HTR-8/SVneo (cell line): Measurements from ENCODE around the gene HEATR1.
"Not testable (repeated sequence)": the region's sequence is repeated elsewhere in the genome, so short reads cannot be mapped to it uniquely, and the experiment has no call there.

Experiments
- DNase-seq: peaks from one replicate; pipeline ENCODE4 v3.0.0; 2011; ENCODE audit warnings: low spot score, mixed read lengths; ENCODE audit not compliant: insufficient read length
- FAIRE-seq: peaks from 2 replicates; lab custom pipeline; 2011; peaks lifted over from hg19 to GRCh38; lab: Jason Lieb, UNC

Gene HEATR1, protein sequence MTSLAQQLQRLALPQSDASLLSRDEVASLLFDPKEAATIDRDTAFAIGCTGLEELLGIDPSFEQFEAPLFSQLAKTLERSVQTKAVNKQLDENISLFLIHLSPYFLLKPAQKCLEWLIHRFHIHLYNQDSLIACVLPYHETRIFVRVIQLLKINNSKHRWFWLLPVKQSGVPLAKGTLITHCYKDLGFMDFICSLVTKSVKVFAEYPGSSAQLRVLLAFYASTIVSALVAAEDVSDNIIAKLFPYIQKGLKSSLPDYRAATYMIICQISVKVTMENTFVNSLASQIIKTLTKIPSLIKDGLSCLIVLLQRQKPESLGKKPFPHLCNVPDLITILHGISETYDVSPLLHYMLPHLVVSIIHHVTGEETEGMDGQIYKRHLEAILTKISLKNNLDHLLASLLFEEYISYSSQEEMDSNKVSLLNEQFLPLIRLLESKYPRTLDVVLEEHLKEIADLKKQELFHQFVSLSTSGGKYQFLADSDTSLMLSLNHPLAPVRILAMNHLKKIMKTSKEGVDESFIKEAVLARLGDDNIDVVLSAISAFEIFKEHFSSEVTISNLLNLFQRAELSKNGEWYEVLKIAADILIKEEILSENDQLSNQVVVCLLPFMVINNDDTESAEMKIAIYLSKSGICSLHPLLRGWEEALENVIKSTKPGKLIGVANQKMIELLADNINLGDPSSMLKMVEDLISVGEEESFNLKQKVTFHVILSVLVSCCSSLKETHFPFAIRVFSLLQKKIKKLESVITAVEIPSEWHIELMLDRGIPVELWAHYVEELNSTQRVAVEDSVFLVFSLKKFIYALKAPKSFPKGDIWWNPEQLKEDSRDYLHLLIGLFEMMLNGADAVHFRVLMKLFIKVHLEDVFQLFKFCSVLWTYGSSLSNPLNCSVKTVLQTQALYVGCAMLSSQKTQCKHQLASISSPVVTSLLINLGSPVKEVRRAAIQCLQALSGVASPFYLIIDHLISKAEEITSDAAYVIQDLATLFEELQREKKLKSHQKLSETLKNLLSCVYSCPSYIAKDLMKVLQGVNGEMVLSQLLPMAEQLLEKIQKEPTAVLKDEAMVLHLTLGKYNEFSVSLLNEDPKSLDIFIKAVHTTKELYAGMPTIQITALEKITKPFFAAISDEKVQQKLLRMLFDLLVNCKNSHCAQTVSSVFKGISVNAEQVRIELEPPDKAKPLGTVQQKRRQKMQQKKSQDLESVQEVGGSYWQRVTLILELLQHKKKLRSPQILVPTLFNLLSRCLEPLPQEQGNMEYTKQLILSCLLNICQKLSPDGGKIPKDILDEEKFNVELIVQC (N-terminal part only)

DNA sequence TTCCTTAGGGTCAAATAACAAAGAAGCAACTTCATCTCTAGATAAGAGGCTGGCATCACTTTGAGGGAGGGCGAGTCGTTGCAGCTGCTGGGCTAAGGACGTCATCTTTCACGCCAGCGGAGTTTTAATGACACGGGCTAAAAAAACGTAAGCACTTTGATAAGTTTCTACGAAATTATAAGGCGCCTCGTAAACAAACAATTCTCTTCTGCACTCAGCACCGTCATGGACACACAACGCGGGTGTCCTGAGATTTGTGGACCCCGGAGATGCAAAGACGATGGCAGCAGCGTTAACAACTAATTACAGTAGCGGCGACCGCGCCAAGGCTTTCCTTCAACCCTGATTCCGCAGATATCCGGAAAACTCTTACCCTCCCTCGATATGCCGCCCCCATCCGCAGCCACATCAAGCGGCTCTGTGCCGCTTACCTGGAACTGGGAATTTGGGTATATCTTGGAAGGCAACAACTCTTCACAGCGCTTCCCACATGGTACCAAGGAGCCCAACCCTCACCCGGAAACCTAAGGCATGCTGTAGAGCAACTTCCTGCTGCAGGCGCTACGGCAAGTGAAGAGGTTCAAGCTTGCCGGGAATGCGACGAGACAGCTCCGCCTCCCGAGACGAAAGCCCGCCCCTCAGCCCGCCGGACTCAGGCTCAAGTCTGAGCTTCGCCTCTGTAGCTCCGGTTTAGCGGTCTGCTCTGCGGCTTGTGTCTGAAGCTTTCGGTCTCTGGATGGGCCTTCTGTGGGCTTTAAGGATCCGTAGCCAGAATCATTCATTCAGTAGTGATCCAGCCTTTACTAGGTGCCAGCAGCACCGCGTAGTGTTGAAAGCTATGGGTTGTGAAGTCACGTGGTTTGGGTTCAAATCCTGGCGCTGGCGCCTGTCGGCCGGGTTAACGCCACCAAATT is at the start of gene HEATR1:
Gene HEATR1 (minus strand): TSS at position 526 of the 914 bp plus-strand sequence. CDS start 421 bp downstream, at position 105.
- FAIRE-seq (peak; percentile 95), DNase-seq (peak; percentile 93)

DNA sequence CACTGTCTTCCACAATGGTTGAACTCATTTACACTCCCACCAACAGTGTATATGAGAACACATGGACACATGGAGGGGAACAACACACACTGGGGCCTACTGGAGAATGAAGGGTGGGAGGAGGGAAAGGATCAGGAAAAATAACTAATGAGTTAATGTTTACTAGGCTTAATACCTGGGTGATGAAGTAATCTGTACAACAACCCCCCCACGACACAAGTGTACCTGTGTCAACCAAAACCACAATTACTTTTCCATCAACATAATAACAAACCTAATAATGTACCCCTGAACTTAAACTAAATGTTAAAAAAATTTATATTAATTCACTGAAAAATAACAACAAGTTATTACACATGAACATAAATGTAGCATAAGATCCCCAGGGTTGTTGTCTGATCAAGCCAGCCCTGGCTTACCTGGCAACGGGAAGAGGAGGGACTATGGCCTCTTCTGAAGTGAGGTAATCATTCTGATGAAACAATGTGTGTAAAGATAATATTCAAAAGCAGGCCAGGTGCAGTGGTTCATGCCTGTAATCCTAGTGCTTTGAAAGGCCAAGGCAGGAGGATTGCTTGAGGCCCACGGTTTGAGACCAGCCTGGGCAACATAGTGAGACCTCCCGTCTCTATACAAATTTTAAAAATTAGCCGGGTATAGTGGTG is 40.8 kb upstream of the HEATR1 start:
- DNase-seq (no peak), FAIRE-seq (no peak)

DNA sequence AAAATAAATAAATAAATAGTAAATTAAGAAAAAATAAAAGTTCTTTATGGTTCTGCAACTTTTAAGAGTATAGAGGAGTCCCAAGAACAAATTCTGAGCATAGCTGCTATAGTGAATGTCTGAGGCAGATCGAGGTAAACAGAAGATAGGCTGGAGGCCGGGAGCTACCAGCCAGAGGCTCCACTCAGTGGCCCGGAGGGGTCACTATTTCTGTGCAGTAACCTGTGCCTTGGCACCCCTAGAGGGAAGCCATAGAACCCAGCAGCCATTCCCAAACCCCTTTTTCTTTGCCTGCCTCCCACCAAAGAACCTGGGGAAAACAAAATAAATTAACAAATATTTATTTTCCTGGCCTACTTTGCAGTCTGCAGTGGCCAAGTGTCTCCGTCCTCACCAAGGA is 38.4 kb upstream of the HEATR1 start:
- FAIRE-seq = no peak
- no peak for DNase-seq

DNA sequence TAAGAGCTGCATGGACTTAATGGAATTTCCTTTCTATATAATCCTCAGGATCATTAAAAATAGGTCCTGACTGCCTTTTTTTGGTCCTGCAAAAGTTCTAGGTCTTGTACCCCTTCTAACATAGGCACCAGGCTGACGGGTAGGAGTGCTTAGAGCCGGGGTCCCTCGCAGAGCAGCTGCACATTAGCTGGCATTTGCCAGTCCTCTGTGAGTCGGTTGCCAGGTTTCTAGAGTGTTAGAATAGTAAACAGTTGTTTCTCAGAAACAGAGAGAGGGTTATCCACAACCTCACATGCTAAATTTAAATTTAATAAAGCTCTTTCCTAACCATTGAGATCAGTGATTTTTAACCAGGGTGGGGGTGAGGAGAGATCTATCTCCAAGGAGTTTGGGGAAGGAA is 35.4 kb upstream of the HEATR1 start:
- FAIRE-seq (no peak), DNase-seq (no peak)

DNA sequence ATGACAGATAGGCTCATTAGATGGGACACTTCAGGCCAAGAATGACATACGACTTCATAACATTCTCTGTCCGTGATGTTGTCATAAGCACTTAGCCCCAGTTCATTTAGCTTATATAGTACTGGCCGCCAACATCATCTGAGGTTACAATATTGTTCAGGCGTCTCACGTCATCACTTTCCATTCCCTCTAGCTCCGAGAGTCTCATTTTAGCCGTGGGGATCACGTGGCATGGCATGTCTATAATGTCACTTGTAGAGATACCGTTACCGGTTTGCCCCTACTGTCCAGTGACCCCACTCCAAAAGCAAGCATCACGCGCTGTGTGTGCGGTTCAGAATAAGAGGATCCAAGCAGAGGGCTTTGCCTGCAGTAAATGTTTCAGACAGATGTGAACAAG is 34.6 kb upstream of the HEATR1 start:
- no peak for DNase-seq
- FAIRE-seq = no peak

DNA sequence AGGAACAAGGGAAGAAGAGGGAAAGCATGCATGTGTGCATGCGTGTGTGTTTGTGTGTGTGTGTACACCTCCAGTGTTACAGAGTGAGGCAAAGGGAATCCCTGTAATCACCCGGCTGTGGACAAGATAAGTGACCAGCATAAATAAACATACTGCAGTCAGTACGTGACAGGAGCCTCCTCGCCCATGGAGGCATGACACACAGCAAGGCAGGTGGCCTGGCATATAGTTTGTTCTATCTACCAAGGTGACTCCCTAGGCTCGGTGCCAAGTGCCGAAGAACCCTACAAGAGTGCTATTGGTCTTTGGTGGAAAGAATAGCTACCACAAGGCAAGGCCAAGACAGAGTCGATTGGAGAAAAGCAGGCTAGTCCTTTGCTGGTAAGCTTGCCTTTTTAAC is 31.7 kb upstream of the HEATR1 start:
- DNase-seq = no peak
- peak; percentile 54 for FAIRE-seq

DNA sequence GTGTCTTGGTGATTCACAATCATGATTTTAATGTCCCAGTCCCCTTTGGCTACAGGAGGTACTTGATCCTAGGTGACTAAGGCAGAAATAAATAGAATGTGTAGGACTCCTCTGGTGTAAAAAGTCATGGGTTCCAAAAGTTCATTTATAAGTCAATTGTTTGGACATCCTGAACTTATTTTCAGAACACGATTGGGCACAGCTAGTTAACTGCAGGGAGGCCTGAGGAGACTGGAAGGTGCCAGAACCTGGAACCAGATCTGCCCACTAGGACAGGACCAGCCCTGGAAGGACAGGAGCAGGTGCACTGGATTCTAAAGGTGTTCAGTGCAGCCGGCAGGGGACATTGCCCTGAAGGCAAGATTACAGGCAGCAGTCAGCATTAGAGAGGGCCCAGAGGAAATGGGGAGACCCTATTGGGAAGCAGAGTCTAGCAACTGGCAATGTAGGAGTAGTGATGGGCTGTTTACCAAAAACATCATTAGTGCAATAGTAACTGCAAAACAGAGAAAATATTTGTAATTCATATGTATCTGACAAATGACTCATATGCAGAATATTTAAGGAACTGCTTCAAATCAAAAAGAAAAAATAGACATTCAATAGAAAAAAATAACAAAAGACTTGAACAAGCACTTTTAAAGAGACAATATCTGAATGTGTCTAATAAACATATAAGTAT is 23.6 kb upstream of the HEATR1 start:
- no peak for FAIRE-seq
- DNase-seq = no peak

DNA sequence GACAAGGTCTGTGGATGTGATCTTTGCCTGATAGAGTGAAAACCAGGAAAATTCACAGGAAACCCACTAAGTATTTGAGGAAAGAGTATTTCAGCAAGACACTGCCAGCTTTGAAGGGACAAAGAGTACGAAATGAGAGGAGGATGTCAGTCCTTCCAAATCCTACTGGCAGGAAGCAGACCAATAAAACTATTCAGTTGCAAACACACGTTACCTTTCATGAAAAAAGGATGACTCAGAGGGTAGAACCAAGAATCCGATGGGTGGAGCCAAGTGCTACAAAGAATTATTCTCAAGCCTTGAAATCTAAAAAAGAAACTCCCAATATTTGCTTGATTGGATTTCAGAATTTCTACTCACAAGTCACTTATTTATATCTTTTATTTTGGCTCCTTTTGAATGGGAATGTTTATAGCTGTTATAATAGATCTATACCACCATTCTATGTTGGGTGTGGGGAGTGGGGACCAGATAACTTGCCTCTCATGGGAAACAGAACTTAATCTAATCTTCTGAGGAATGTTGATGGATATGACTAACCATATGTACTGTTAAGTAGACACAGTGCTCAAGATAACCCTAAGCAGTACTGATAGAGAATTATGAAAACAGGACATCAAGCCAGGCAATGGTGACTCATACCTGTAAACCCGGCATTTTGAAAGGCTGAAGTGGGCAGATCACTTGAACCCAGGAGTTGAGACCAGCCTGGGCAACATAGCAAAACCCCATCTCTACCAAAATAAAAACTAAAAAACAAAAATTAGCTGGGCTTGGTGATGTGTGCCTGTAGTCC is 19.3 kb upstream of the HEATR1 start:
- DNase-seq = no peak
- peak; percentile 9 for FAIRE-seq

DNA sequence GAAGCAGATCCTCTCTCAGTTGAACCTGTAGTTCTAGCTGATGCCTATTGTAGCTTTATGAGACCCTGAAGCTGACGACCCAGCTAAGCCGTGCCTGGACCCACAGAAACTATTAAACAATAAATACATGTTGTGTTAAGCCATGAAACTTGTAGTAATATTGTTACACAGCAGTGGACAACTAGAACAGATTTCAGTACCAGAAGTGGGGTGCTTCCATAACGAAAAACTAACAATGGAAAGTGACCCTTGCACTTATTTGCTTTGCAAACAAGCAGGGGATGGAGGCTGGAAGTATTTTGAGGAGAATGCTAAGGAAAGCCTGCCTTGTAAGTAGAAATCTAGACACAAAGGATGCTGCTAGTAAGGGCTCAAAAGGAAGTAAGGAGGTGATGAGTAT is 18.1 kb upstream of the HEATR1 start:
- DNase-seq (no peak), FAIRE-seq (no peak)

DNA sequence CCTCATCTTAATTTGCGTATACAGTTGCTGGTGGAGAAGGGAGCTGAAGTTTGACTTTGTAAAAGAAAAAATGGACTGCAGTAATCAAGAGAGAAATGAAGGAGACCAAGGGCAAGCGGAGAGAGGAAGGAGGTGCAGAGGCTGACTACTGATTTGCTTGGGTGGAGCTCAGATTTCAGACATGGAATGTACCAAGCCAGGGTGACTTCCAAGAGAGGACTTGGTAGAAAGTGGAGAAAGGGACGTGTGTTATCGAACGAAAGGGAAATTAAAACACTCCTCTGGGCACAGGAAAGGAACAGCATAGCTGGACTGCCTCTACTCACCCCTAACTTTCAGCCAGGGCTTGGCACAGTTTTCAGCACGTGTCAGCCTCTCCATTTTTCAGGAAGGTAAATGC is 15.1 kb upstream of the HEATR1 start:
- FAIRE-seq = no peak
- DNase-seq = no peak

DNA sequence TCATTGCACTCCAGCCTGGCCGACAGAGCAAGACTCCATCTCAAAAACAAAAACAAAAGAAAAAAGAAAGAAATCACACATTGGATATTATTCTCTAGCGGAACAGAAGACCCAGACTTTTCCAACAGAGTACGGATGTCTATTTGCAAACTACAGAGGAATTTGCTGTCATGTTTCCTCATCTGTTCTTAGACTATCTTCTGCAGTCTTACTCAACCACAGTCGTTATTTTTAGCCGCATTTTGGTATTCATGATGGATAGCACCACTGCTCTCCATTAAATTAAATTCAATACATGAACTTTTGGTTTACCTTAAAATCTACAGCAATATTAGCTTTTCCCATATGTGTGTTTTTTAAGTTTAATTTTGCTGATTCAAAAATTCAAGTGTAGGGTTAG is 14.2 kb upstream of the HEATR1 start:
- FAIRE-seq = no peak

DNA sequence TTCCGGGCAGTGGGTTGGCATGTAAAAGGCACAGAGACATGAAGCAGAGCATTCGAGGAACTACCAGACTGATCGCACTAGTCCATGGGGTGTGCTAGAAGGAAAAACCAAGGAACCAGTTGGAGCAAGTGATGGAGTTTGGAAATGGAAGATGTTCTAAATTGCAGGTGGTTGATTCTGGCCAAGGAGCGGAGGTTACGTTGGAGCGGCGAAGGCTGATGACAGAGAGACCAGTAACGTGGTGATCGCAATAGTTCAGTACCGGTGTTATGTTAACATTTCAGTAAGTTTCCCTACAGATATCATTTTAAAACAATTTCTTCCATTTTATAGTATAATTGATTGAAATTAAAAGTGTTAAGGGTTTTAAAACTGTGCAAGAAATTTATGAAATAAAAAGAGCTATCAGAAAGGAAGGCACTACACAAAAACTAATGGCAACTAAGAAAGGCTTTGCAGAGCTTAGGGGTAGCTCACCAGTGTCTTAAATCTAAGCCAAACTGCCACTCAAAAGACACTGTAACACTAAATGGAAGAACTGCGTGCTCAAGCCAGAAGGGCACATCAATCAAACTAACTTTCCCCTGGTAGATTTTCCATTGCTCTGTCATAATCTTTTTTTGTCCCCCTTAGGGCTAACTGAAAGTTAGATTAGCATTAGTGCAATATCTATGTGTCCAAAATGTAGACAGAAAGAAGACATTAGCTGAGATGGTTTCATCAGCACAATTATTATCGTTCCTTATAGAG is 11.3 kb upstream of the HEATR1 start:
- FAIRE-seq = no peak
- DNase-seq = no peak

More for the DNA sequence above, 14.2 kb upstream of the HEATR1 start:
- DNase-seq = no peak

DNA sequence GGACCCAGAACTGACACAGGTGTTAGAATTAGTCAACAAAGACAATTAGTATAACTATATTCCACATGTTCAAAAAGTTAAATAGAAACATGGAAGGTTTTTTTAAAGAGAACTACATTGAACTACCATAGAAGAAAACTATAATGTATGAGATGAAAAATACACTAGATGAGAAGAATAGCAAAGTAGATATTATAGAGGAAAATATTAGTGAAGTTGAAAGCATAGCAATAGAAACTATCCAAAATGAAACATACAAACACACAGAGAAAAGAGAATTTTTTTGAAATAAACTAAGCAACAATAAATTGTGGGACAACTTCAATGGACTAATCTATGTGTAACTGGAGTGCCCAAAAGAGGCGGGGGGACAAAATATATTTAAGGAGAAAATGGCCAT is 8.0 kb upstream of the HEATR1 start:
- FAIRE-seq (no peak), DNase-seq (no peak)

DNA sequence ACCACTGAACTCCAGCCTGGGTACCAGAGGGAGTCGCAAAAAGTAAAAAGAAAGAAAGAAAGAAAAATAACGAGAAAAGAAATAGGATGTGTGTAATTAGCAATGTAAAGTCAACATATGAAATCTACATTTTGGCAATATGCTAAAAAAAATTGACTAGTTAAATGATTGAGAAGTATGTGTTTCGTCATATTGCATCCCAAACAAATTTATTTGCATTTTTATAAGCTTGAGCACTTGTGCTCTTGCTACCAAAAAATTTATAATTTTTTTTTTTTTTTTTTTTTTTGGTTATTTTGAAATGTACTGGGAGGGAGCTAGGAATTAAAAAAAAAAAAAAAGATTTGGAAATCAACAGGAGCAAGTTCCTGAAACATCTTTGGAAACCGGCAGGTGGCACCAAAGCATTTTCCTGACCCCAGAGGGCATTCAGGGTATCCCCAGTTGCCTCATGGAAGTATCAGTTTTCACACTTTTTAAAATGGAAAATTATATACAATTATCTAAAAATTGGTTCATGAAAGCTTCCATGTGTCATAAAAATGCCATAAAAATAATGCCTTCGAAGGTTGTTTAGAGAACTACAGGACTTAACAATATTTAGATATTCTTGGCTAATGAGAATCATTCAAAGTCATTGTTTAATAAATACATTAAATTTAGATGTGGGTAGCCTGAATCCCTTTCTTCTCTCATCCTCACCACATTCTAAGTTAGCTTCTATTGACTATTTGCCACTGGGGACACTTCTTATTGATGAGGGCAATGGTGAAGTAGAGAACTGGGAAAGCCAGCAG is 4.8 kb upstream of the HEATR1 start:
- FAIRE-seq (no peak), DNase-seq (peak; percentile 58)

DNA sequence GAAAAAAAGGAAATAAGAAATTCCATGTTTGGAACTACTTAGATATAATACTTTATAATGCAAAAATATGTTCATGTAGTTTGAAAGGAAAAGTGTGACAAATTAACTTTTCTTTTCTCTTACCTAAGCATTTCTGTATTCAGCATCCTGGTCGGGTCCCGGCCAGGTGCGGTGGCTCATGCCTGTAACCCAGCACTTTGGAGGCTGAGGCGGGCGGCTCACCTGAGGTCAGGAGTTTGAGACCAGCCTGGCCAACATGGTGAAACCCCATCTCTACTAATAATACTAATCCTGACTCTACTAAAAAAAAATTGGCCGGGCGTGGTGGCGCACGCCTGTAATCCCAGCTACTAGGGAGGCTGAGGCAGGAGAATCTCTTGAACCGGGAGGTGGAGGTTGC is 3.3 kb upstream of the HEATR1 start:
- not testable (repeated sequence) for FAIRE-seq, DNase-seq
